ENCODE data around the gene XAGE1A. TPM values are rescaled to one million over a fixed set of nuclear protein-coding genes. Genes with fewer than 3 reads are reported as not detected.
"Not testable (repeated sequence)": the region's sequence is repeated elsewhere in the genome, so short reads cannot be mapped to it uniquely, and the experiment has no call there.

The XAGE1A gene, protein sequence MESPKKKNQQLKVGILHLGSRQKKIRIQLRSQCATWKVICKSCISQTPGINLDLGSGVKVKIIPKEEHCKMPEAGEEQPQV
- total RNA-seq = not detected in 2 replicates

DNA sequence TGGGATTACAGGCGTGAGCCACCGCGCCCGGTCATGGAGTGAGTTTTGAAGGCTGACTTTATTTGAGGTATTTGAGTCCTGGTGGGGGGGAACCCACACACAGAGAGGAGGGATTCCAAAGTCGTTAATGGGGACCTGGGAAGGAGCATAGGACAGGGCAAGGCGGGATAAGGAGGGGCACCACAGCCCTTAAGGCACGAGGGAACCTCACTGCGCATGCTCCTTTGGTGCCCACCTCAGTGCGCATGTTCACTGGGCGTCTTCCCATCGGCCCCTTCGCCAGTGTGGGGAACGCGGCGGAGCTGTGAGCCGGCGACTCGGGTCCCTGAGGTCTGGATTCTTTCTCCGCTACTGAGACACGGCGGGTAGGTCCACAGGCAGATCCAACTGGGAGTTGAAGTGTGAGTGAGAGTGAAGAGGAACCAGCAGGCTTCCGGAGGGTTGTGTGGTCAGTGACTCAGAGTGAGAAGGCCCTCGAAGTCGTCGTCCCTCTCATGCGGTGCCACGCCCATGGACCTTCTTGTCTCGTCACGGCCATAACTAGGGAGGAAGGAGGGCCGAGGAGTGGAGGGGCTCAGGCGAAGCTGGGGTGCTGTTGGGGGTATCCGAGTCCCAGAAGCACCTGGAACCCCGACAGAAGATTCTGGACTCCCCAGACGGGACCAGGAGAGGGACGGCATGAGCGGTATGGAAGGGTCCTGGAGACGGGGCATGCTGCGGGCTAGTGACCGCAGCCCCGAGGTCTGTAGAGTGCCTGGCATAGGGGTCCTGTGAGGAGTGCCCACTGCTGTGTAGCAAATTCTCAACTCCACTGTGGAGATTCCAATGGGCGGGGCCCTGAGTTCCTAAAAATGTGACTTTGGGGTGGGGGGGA is at the start of gene XAGE1A:
Gene XAGE1A (plus strand): TSS at position 264 of the 874 bp plus-strand sequence. CDS start 1,554 bp downstream, outside the sequence.
- not testable (repeated sequence) for H3K9me3 ChIP-seq (ENCODE audit: low read depth, low read length); DNase-seq (ENCODE audit: insufficient read length, low spot score, missing footprints); H3K27ac ChIP-seq (ENCODE audit: low read depth, low read length); H4K20me1 ChIP-seq (ENCODE audit: insufficient read depth, low read length); H3K4me3 ChIP-seq (ENCODE audit: insufficient read depth, low read length); H3K4me2 ChIP-seq (ENCODE audit: insufficient read depth, low read length); H2AFZ ChIP-seq (ENCODE audit: low read length); H3K27me3 ChIP-seq (ENCODE audit: insufficient read depth, low read length); H3K79me2 ChIP-seq (ENCODE audit: insufficient read depth, low read length); H3K36me3 ChIP-seq (ENCODE audit: insufficient read depth, low read length); H3K4me1 ChIP-seq (ENCODE audit: insufficient read depth, low read length)

DNA sequence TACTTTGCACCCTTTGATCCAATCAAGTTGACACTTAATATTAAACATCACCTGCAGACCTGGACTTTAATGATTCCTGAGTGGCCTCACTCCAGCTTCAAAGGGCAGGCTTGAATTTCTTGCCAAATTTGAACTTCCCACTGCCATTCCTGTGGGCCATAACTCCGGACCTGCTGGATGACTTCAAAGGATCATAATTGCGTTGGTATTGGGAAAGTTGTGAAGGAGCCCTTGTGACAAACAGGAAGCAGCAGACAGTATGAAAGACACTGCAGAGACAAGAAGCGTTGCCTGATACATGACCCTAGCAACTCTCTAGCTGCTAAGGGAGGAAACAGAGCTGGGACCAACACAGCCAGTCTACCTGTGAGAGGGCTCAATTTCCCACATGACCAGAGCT is 43.6 kb upstream of the XAGE1A start:
- not testable (repeated sequence) for H3K4me2 ChIP-seq (ENCODE audit: insufficient read depth, low read length); H4K20me1 ChIP-seq (ENCODE audit: insufficient read depth, low read length); H3K36me3 ChIP-seq (ENCODE audit: insufficient read depth, low read length); H3K9me3 ChIP-seq (ENCODE audit: low read depth, low read length); H3K27ac ChIP-seq (ENCODE audit: low read depth, low read length); H3K79me2 ChIP-seq (ENCODE audit: insufficient read depth, low read length); H3K27me3 ChIP-seq (ENCODE audit: insufficient read depth, low read length); H2AFZ ChIP-seq (ENCODE audit: low read length); H3K4me1 ChIP-seq (ENCODE audit: insufficient read depth, low read length); H3K4me3 ChIP-seq (ENCODE audit: insufficient read depth, low read length); DNase-seq (ENCODE audit: insufficient read length, low spot score, missing footprints)

DNA sequence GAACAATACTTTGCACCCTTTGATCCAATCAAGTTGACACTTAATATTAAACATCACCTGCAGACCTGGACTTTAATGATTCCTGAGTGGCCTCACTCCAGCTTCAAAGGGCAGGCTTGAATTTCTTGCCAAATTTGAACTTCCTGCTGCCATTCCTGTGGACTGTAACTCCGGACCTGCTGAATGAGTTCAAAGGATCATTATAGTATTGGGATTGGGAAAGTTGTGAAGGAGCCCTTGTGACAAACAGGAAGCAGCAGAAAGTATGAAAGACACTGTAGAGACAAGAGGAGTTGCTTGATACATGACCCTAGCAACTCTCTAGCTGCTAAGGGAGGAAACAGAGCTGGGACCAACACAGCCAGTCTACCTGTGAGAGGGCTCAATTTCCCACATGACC is 24.3 kb upstream of the XAGE1A start:
- not testable (repeated sequence) for H2AFZ ChIP-seq (ENCODE audit: low read length); H3K9me3 ChIP-seq (ENCODE audit: low read depth, low read length); H3K27ac ChIP-seq (ENCODE audit: low read depth, low read length); H3K4me3 ChIP-seq (ENCODE audit: insufficient read depth, low read length); H3K36me3 ChIP-seq (ENCODE audit: insufficient read depth, low read length); H3K79me2 ChIP-seq (ENCODE audit: insufficient read depth, low read length); H3K27me3 ChIP-seq (ENCODE audit: insufficient read depth, low read length); H4K20me1 ChIP-seq (ENCODE audit: insufficient read depth, low read length); H3K4me2 ChIP-seq (ENCODE audit: insufficient read depth, low read length); H3K4me1 ChIP-seq (ENCODE audit: insufficient read depth, low read length); DNase-seq (ENCODE audit: insufficient read length, low spot score, missing footprints)

DNA sequence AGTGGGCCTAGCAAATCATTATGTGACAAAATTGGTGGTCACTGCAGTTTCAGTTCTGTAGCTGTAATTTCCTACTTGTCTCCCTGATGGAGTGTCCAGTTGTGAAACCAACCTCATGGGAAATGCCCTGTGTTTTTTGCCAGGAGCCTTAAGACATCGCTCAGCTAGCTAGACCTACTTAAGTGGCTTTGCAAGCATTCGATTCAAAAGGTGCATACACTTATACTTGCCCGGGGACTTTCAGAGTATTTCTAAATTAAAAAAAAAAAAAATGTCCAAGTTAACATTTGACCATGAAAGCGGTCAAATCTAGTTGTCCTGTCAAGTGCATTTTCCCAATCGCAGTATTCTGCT is 788 bp downstream of the XAGE1A start:
- H2AFZ ChIP-seq (ENCODE audit: low read length); H3K9me3 ChIP-seq (ENCODE audit: low read depth, low read length); H3K36me3 ChIP-seq (ENCODE audit: insufficient read depth, low read length); H3K79me2 ChIP-seq (ENCODE audit: insufficient read depth, low read length); H3K4me1 ChIP-seq (ENCODE audit: insufficient read depth, low read length); H3K27me3 ChIP-seq (ENCODE audit: insufficient read depth, low read length); H3K27ac ChIP-seq (ENCODE audit: low read depth, low read length); H3K4me3 ChIP-seq (ENCODE audit: insufficient read depth, low read length); H4K20me1 ChIP-seq (ENCODE audit: insufficient read depth, low read length); DNase-seq (ENCODE audit: insufficient read length, low spot score, missing footprints); H3K4me2 ChIP-seq (ENCODE audit: insufficient read depth, low read length): not testable (repeated sequence)

DNA sequence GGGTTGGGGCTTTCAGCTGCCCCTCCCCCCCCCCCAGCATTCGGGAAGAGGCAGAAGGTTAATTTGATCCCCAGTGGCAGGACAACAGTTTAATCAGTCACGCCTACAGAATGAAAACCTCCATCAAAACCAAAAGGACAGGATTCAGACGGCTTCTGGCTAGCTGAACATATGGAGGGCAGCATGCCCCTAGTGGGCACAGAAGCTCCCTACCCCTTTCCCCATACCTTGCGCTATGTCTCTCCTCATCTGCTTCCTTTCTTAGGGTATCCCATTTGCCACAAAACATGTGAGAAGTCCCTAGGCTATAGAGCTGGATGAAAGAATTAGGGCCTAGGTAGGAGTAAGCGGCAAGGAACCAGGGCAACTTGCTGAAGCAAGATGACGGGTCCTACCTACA is 5.8 kb downstream of the XAGE1A start:
- H3K79me2 ChIP-seq (ENCODE audit: insufficient read depth, low read length); H3K9me3 ChIP-seq (ENCODE audit: low read depth, low read length); H3K36me3 ChIP-seq (ENCODE audit: insufficient read depth, low read length); H3K4me1 ChIP-seq (ENCODE audit: insufficient read depth, low read length); H3K4me3 ChIP-seq (ENCODE audit: insufficient read depth, low read length); H3K4me2 ChIP-seq (ENCODE audit: insufficient read depth, low read length); DNase-seq (ENCODE audit: insufficient read length, low spot score, missing footprints); H2AFZ ChIP-seq (ENCODE audit: low read length); H3K27me3 ChIP-seq (ENCODE audit: insufficient read depth, low read length); H4K20me1 ChIP-seq (ENCODE audit: insufficient read depth, low read length); H3K27ac ChIP-seq (ENCODE audit: low read depth, low read length): not testable (repeated sequence)

DNA sequence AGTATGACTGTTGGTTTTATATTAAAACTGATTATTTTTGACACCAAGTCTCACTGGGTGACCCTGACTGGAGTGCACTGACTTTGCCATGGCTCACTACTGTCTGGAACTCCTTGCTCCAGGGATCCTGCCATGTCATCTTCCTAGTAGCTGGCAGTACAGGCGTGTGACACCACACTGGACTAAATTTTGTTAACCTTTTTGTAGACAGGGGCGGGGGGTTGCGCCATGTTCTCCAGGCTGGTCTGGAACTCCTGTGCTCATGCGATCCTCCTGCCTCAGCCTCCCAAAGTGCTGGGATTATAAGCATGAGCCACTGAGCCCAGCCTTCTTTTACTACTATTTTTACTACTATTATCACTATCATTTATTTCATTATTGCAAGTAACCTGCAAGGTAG is 8.9 kb downstream of the XAGE1A start:
- Histone ChIP-seq H3K4me3 (ENCODE audit: insufficient read depth, low read length) (no peak overlapping the region), H2AFZ (ENCODE audit: low read length) (no peak overlapping the region), H3K9me3 (ENCODE audit: low read depth, low read length) (no peaks in the 10 kb centered on the region), H3K4me1 (ENCODE audit: insufficient read depth, low read length) (no peaks in the 10 kb centered on the region), H3K27ac (ENCODE audit: low read depth, low read length) (no peak overlapping the region), H3K79me2 (ENCODE audit: insufficient read depth, low read length) (no peaks in the 10 kb centered on the region), H4K20me1 (ENCODE audit: insufficient read depth, low read length) (no peaks in the 10 kb centered on the region), H3K4me2 (ENCODE audit: insufficient read depth, low read length) (no peak overlapping the region), H3K36me3 (ENCODE audit: insufficient read depth, low read length) (no peaks in the 10 kb centered on the region), H3K27me3 (ENCODE audit: insufficient read depth, low read length) (no peaks in the 10 kb centered on the region)
- TF ChIP-seq, protein P1, sequence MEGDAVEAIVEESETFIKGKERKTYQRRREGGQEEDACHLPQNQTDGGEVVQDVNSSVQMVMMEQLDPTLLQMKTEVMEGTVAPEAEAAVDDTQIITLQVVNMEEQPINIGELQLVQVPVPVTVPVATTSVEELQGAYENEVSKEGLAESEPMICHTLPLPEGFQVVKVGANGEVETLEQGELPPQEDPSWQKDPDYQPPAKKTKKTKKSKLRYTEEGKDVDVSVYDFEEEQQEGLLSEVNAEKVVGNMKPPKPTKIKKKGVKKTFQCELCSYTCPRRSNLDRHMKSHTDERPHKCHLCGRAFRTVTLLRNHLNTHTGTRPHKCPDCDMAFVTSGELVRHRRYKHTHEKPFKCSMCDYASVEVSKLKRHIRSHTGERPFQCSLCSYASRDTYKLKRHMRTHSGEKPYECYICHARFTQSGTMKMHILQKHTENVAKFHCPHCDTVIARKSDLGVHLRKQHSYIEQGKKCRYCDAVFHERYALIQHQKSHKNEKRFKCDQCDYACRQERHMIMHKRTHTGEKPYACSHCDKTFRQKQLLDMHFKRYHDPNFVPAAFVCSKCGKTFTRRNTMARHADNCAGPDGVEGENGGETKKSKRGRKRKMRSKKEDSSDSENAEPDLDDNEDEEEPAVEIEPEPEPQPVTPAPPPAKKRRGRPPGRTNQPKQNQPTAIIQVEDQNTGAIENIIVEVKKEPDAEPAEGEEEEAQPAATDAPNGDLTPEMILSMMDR (IDR thresholded peaks at IDR 0.05; ENCODE audit: extremely low read depth, low read depth, low read length) = no peak
- no peak for DNase-seq (ENCODE audit: insufficient read length, low spot score, missing footprints)
